Retinal pigment epithelial cell (primary cell): Measurements from ENCODE around the gene LARP4B.

ENCODE experiments used
- DNase-seq: peaks from one replicate; pipeline ENCODE4 v3.0.0-alpha.2; 2010; ENCODE audit warnings: low read depth
- H3K4me3 ChIP-seq: 2 replicates; pipeline ENCODE4 v1.5.1; 2011; ENCODE audit warnings: mild to moderate bottlenecking, low read length, control low read depth, moderate library complexity
- CTCF ChIP-seq: conservative IDR thresholded peaks from 2 replicates; pipeline ENCODE4 v1.5.1; 2011; ENCODE audit warnings: low read depth, low read length, control low read depth, inconsistent platforms

Gene LARP4B

GRCh38 chr10:805620-806305 lies 125.7 kb downstream of the LARP4B start:
- H3K4me3 ChIP-seq = no peak overlapping the region
- no peak for TF ChIP-seq CTCF

GRCh38 chr10:804787-805619 lies 126.5 kb downstream of the LARP4B start:
- DNase-seq = no peak
- no peak overlapping the region for H3K4me3 ChIP-seq
- TF ChIP-seq CTCF = no peak

More at GRCh38 chr10:805620-806305, 125.7 kb downstream of the LARP4B start:
- no peak for DNase-seq

GRCh38 chr10:804191-804781 lies 127.2 kb downstream of the LARP4B start:
- H3K4me3 ChIP-seq = no peak overlapping the region
- TF ChIP-seq CTCF = no peak
- DNase-seq = no peak

GRCh38 chr10:803041-803741 lies 128.3 kb downstream of the LARP4B start:
- H3K4me3 ChIP-seq = no peak overlapping the region
- TF ChIP-seq CTCF = no peak
- DNase-seq = no peak

GRCh38 chr10:802506-802905 lies 129.0 kb downstream of the LARP4B start:
- no peak overlapping the region for H3K4me3 ChIP-seq
- no peak for DNase-seq
- TF ChIP-seq CTCF = no peak

GRCh38 chr10:797179-797578 lies 134.3 kb downstream of the LARP4B start:
- no peak for DNase-seq
- TF ChIP-seq CTCF = no peak
- H3K4me3 ChIP-seq = no peak overlapping the region
